ENCODE results near the gene SCN10A. TPM values are rescaled to one million over a fixed set of nuclear protein-coding genes. Genes with fewer than 3 reads are reported as not detected.

SCN10A gene
- polyA plus RNA-seq, 1 of the 3 experiments (the other 2 are of a cell fraction), result not detected

DNA sequence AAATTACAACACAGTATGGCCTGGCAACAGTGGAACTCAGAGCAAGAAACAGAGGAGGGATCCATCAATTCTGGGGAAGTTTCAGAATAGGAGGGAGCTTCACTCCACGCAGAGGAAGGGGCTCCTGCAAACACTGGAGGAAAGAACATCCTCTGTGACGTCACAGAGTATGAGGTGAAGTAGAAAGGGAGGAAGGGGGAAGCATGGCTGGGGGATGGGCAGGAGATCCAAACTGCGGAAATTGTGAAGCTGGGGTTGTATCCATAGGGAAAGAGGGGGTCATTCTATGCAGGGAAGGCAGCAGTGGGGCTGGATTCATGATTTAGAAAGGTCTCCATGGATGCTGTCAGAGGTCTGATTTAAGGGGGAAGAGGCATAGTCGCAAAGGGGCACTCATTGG, 8.3 kb upstream of the SCN10A start (continued):
- TF ChIP-seq FOXJ3 (CRISPR knock-in tag; IDR thresholded peaks at IDR 0.05), result no peak
- no peak for TF ChIP-seq FOXM1 (IDR thresholded peaks at IDR 0.05; ENCODE audit: low read depth)

DNA sequence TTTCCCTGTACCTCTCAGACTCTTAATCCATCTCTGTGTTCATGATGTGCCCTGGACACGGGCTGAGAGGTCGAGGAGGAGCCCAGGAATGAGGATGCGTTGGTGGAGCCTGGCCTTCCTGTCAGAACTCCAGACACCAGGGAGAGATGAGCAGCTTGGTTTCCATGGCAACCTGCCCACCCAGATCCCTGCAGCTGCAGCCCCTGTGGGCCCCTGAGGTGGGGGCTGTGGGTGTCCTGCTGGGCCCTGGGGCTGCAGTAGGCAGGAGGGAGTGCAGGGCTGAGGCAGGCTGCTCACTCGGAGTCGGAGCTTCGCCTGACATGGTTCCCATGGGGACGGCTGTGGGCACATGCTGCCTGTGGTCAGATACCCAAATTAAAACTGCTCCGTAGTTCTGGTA, 7.7 kb upstream of the SCN10A start:
- POLR2A ChIA-PET, result no interaction called here
- Histone ChIP-seq H3K9ac (no peak overlapping the region), H3K4me1 (ENCODE audit: control insufficient read depth in 1 of 2, insufficient read depth in 2 of 2, low read depth in 1 of 2, low read length in 1 of 2) (peaks cover 3 to 9% of the 10 kb centered on the region in 2 experiments; a peak in 3 of 4 replicates), H3K9me2 (no peaks in the 10 kb centered on the region), H3K27me3 (ENCODE audit: insufficient read depth) (no peaks in the 10 kb centered on the region; the same call in 1 of the 2 replicates), H3K4me3 (ENCODE audit: low read depth in 2 of 2, low read length in 1 of 2) (no peak overlapping the region), H4K20me1 (ENCODE audit: insufficient read depth) (no peaks in the 10 kb centered on the region), H3K4me2 (no peak overlapping the region), H3K27ac (ENCODE audit: low read depth in 2 of 2, low read length in 1 of 2) (no peak overlapping the region), H3K79me2 (ENCODE audit: insufficient read depth) (no peaks in the 10 kb centered on the region), H3F3A (replicated peaks; ENCODE audit: insufficient read depth) (no peaks in the 10 kb centered on the region), H2AFZ (ENCODE audit: low read depth) (no peak overlapping the region), H3K36me3 (replicated peaks in 1 of 2; ENCODE audit: control insufficient read depth in 1 of 2, insufficient read depth in 2 of 2, low read length in 1 of 2) (no peaks in the 10 kb centered on the region), H3K9me3 (no peaks in the 10 kb centered on the region)
- TF ChIP-seq, protein P1, sequence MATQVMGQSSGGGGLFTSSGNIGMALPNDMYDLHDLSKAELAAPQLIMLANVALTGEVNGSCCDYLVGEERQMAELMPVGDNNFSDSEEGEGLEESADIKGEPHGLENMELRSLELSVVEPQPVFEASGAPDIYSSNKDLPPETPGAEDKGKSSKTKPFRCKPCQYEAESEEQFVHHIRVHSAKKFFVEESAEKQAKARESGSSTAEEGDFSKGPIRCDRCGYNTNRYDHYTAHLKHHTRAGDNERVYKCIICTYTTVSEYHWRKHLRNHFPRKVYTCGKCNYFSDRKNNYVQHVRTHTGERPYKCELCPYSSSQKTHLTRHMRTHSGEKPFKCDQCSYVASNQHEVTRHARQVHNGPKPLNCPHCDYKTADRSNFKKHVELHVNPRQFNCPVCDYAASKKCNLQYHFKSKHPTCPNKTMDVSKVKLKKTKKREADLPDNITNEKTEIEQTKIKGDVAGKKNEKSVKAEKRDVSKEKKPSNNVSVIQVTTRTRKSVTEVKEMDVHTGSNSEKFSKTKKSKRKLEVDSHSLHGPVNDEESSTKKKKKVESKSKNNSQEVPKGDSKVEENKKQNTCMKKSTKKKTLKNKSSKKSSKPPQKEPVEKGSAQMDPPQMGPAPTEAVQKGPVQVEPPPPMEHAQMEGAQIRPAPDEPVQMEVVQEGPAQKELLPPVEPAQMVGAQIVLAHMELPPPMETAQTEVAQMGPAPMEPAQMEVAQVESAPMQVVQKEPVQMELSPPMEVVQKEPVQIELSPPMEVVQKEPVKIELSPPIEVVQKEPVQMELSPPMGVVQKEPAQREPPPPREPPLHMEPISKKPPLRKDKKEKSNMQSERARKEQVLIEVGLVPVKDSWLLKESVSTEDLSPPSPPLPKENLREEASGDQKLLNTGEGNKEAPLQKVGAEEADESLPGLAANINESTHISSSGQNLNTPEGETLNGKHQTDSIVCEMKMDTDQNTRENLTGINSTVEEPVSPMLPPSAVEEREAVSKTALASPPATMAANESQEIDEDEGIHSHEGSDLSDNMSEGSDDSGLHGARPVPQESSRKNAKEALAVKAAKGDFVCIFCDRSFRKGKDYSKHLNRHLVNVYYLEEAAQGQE (IDR thresholded peaks at IDR 0.05; ENCODE audit: low read depth, low read length), result no peak
- TF ChIP-seq RCOR1 (IDR thresholded peaks at IDR 0.05; ENCODE audit: low read length) (no peak), GABPA (IDR thresholded peaks at IDR 0.05; ENCODE audit: low read depth) (no peak), FOXM1 (IDR thresholded peaks at IDR 0.05; ENCODE audit: low read depth) (no peak), SIN3A (IDR thresholded peaks at IDR 0.05; ENCODE audit: borderline replicate concordance, low read depth, low read length) (no peak), EZH2phosphoT487 (IDR thresholded peaks at IDR 0.05; ENCODE audit: borderline replicate concordance, low read depth) (no peak), CHD2 (IDR thresholded peaks at IDR 0.05; ENCODE audit: low read length, partially characterized antibody) (no peak), POLR2AphosphoS5 (IDR thresholded peaks at IDR 0.05; ENCODE audit: low read depth, low read length) (no peak), JUND (IDR thresholded peaks at IDR 0.05) (no peak), NRF1 (IDR thresholded peaks at IDR 0.05; ENCODE audit: low read depth, low read length) (no peak), TCF12 (IDR thresholded peaks at IDR 0.05) (no peak), TEAD4 (IDR thresholded peaks at IDR 0.05; ENCODE audit: borderline replicate concordance, insufficient read depth) (no peak), SMC3 (IDR thresholded peaks at IDR 0.05; ENCODE audit: low read depth, low read length) (no peak), FOSL2 (IDR thresholded peaks at IDR 0.05; ENCODE audit: borderline replicate concordance, low read depth) (no peak), NFIC (IDR thresholded peaks at IDR 0.05; ENCODE audit: borderline replicate concordance) (no peak)
- TF ChIP-seq, protein P2, sequence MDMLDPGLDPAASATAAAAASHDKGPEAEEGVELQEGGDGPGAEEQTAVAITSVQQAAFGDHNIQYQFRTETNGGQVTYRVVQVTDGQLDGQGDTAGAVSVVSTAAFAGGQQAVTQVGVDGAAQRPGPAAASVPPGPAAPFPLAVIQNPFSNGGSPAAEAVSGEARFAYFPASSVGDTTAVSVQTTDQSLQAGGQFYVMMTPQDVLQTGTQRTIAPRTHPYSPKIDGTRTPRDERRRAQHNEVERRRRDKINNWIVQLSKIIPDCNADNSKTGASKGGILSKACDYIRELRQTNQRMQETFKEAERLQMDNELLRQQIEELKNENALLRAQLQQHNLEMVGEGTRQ (IDR thresholded peaks at IDR 0.05; ENCODE audit: borderline replicate concordance, low read depth, low read length), result no peak
- TF ChIP-seq, protein P3, sequence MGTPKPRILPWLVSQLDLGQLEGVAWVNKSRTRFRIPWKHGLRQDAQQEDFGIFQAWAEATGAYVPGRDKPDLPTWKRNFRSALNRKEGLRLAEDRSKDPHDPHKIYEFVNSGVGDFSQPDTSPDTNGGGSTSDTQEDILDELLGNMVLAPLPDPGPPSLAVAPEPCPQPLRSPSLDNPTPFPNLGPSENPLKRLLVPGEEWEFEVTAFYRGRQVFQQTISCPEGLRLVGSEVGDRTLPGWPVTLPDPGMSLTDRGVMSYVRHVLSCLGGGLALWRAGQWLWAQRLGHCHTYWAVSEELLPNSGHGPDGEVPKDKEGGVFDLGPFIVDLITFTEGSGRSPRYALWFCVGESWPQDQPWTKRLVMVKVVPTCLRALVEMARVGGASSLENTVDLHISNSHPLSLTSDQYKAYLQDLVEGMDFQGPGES (IDR thresholded peaks at IDR 0.05; ENCODE audit: low read depth, low read length), result no peak
- TF ChIP-seq, protein P4, sequence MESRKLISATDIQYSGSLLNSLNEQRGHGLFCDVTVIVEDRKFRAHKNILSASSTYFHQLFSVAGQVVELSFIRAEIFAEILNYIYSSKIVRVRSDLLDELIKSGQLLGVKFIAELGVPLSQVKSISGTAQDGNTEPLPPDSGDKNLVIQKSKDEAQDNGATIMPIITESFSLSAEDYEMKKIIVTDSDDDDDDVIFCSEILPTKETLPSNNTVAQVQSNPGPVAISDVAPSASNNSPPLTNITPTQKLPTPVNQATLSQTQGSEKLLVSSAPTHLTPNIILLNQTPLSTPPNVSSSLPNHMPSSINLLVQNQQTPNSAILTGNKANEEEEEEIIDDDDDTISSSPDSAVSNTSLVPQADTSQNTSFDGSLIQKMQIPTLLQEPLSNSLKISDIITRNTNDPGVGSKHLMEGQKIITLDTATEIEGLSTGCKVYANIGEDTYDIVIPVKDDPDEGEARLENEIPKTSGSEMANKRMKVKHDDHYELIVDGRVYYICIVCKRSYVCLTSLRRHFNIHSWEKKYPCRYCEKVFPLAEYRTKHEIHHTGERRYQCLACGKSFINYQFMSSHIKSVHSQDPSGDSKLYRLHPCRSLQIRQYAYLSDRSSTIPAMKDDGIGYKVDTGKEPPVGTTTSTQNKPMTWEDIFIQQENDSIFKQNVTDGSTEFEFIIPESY (IDR thresholded peaks at IDR 0.05; ENCODE audit: borderline replicate concordance, low read depth), result no peak
- TF ChIP-seq, protein P5, sequence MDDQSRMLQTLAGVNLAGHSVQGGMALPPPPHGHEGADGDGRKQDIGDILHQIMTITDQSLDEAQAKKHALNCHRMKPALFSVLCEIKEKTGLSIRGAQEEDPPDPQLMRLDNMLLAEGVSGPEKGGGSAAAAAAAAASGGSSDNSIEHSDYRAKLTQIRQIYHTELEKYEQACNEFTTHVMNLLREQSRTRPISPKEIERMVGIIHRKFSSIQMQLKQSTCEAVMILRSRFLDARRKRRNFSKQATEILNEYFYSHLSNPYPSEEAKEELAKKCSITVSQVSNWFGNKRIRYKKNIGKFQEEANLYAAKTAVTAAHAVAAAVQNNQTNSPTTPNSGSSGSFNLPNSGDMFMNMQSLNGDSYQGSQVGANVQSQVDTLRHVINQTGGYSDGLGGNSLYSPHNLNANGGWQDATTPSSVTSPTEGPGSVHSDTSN (IDR thresholded peaks at IDR 0.05), result no peak
- CTCF ChIA-PET, result interaction anchor here (0.8 to 1.1 kb wide), 4 partner anchors 11 to 366 kb away, joined by 3 read pairs; no protein-coding TSS in a partner anchor
- peak; percentile 45 for DNase-seq
- WGBS (ENCODE audit: low lambda C conversion rate), result 32% methylated on average over 7 of the region's 8 CpGs

Data from SK-N-SH (cell line).